ENCODE measurements around the gene CACNA1G.

CACNA1G gene

GRCh38 chr17:50624321-50624934 is 63.9 kb downstream of the CACNA1G start:
- DNase-seq (ENCODE audit: extremely low read depth, insufficient read length), result no peak
- H3K27me3 ChIP-seq (replicated peaks; ENCODE audit: control insufficient read depth, insufficient read depth, low read length), result no peaks in the 10 kb centered on the region; the same call in none of the 2 replicates
- no peaks in the 10 kb centered on the region for H3K36me3 ChIP-seq (ENCODE audit: control insufficient read depth, insufficient read depth, low read length)
- no peak overlapping the region for H3K4me3 ChIP-seq (replicated peaks; ENCODE audit: low read depth, low read length)
- no peak for TF ChIP-seq CTCF (IDR thresholded peaks at IDR 0.05; ENCODE audit: insufficient read depth, low read length, poor library complexity, severe bottlenecking)

DNA sequence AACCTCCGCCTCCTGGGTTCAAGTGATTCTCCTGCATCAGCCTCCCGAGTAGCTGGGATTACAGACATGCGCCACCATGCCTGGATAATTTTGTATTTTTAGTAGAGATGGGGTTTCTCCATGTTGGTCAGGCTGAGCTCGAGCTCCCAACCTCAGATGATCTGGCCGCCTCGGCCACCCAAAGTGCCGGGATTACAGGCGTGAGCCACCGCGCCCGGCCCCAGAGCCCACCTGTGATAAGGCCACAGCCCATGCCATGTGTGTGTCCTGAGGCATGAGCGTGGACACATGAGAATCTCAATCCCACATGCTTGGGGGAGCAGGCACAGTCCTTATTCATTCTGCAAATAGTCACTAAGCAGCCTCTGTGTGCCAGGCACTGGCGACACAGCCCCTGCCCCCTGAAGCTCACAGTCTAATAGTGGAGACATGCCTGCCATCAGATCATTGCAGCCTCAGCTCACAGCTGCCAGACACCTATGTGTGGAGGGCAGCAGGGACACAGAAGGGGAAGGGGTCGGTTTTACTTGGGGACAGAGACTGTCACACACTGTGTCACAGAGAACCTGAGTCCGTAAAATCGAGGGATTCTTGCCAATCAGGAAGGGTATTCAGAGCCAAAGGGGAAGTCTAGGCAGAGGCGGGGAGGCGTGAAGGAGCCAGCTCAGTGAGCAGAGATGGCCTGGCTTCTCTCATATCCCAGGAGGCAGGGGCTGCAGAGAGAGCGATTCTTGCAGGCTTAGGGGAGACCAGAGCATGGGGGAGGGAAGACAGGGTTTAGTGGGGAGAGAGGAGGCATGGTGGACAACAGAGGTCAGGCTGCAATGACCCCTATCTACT is 64.7 kb downstream of the CACNA1G start:
- H3K4me3 ChIP-seq (replicated peaks; ENCODE audit: low read depth, low read length), result no peak overlapping the region
- DNase-seq (ENCODE audit: extremely low read depth, insufficient read length), result no peak
- TF ChIP-seq CTCF (IDR thresholded peaks at IDR 0.05; ENCODE audit: insufficient read depth, low read length, poor library complexity, severe bottlenecking), result no peak
- H3K27me3 ChIP-seq (replicated peaks; ENCODE audit: control insufficient read depth, insufficient read depth, low read length), result no peaks in the 10 kb centered on the region; the same call in none of the 2 replicates
- H3K36me3 ChIP-seq (ENCODE audit: control insufficient read depth, insufficient read depth, low read length), result no peaks in the 10 kb centered on the region

DNA sequence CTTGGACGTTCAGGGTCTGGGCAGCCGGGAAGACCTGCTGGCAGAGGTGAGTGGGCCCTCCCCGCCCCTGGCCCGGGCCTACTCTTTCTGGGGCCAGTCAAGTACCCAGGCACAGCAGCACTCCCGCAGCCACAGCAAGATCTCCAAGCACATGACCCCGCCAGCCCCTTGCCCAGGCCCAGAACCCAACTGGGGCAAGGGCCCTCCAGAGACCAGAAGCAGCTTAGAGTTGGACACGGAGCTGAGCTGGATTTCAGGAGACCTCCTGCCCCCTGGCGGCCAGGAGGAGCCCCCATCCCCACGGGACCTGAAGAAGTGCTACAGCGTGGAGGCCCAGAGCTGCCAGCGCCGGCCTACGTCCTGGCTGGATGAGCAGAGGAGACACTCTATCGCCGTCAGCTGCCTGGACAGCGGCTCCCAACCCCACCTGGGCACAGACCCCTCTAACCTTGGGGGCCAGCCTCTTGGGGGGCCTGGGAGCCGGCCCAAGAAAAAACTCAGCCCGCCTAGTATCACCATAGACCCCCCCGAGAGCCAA is 65.6 kb downstream of the CACNA1G start:
- DNase-seq (ENCODE audit: extremely low read depth, insufficient read length), result peak; percentile 54

GRCh38 chr17:50627036-50627781 is 66.7 kb downstream of the CACNA1G start:
- Histone ChIP-seq H3K36me3 (ENCODE audit: control insufficient read depth, insufficient read depth, low read length) (no peaks in the 10 kb centered on the region), H3K4me3 (replicated peaks; ENCODE audit: low read depth, low read length) (no peak overlapping the region), H3K27me3 (replicated peaks; ENCODE audit: control insufficient read depth, insufficient read depth, low read length) (no peaks in the 10 kb centered on the region; the same call in 1 of the 2 replicates)
- DNase-seq (ENCODE audit: extremely low read depth, insufficient read length), result no peak
- no peak for TF ChIP-seq CTCF (IDR thresholded peaks at IDR 0.05; ENCODE audit: insufficient read depth, low read length, poor library complexity, severe bottlenecking)

More for the DNA sequence above, 65.6 kb downstream of the CACNA1G start:
- H3K27me3 ChIP-seq (replicated peaks; ENCODE audit: control insufficient read depth, insufficient read depth, low read length), result no peaks in the 10 kb centered on the region; the same call in none of the 2 replicates
- no peaks in the 10 kb centered on the region for H3K36me3 ChIP-seq (ENCODE audit: control insufficient read depth, insufficient read depth, low read length)
- H3K4me3 ChIP-seq (replicated peaks; ENCODE audit: low read depth, low read length), result no peak overlapping the region
- TF ChIP-seq CTCF (IDR thresholded peaks at IDR 0.05; ENCODE audit: insufficient read depth, low read length, poor library complexity, severe bottlenecking), result peak; percentile 83

DNA sequence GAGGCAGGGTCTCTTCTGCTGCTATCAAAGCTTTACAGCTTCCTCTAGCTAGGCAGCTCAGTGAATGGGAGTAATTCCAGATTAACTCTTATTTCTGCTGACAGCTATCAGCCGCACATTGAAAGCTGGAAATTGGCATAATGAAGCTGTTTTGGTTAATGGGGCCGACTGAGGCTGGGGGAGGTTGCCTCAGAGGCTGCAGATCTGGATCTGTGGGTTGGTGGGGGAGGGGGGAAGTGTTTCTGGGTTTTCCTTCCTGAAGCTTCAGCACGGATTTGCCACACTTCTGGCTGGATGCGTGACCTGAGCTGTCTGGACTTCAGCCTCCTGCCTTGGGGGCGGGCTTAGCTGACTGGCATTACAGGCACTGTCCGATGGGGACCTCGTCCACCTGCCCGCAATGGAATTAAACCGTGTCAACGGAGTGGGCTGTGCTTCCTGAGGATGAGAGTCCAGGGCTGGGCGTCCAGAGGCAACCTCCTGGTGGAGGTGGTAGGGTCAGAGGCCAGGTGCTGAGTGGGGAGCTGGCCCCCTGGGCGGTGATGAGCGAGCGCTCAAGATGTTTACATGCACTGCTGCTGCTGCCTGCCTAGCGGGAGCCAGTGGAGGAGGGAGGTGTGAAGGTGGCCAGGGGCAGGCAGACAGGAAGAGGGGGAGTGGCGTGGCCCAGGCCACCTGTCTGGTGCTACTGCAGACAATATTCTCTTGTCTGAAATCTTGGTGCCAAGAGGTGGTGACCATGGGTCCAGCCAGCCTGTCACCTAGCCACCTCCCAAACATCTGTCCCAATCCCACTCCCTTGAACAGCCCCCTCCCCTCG is 67.5 kb downstream of the CACNA1G start:
- Histone ChIP-seq H3K4me3 (replicated peaks; ENCODE audit: low read depth, low read length) (no peak overlapping the region), H3K36me3 (ENCODE audit: control insufficient read depth, insufficient read depth, low read length) (no peaks in the 10 kb centered on the region), H3K27me3 (replicated peaks; ENCODE audit: control insufficient read depth, insufficient read depth, low read length) (no peaks in the 10 kb centered on the region; the same call in 1 of the 2 replicates)
- no peak for TF ChIP-seq CTCF (IDR thresholded peaks at IDR 0.05; ENCODE audit: insufficient read depth, low read length, poor library complexity, severe bottlenecking)
- no peak for DNase-seq (ENCODE audit: extremely low read depth, insufficient read length)

All from GM06990 (cell line).